GM18858 (cell line): ENCODE data around the gene EIF1B.
"Not testable (repeated sequence)": the region's sequence is repeated elsewhere in the genome, so short reads cannot be mapped to it uniquely, and the experiment has no call there.

Experiments
- ATAC-seq: cut with Tn5 transposase; IDR thresholded peaks from one replicate; pipeline ENCODE4 v1.9.1; 2021; ENCODE audit not compliant: unreplicated experiment

EIF1B gene

DNA sequence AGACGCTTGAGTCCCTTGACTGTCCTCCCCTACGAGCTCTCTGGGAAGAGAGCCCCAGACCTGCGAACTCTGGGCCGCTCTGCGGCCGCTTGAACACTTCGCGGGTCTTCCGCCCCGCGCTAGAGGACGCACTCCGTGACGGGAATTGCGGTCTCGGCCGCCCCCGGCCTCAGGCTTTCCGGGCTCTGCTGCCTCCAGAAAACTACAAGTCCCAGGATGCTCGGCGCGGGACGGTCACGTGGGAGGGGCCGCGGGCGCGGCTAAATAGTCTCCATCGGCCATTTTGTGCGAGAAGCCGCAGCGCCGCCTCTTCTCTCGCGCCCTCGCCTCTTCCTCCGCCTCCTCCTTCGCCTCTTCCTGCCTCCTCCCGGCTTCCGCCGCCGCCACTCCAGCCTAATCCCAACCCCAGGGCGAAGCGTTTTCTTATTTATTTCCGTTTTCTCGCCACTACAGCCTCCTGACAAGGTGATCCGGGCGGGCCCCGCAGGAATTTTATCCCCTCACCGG lies at the start of gene EIF1B:
EIF1B (plus strand) TSS at position 290 of the 507 bp plus-strand sequence. CDS start 235 bp downstream, outside the sequence.
- peak; percentile 96 for ATAC-seq

DNA sequence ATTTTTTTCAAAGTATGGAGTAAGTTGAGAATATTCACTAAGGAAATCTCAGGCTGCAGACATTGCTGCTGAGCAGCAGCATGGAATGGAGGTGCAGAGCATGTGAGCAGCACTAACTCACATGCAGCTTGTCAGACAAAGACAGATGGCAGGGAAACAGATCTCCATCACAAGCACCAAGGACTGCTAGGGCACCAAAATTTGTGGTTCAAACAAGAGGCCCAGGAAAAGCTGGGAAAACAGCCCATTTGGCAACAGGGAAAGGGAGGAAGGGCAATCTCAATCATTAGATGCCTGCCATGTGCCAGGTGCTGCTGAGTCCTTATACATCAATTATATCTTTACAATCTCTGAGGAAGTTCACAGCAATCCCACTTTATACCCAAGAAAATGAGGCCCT lies 47.2 kb upstream of the EIF1B start:
- no peak for ATAC-seq

DNA sequence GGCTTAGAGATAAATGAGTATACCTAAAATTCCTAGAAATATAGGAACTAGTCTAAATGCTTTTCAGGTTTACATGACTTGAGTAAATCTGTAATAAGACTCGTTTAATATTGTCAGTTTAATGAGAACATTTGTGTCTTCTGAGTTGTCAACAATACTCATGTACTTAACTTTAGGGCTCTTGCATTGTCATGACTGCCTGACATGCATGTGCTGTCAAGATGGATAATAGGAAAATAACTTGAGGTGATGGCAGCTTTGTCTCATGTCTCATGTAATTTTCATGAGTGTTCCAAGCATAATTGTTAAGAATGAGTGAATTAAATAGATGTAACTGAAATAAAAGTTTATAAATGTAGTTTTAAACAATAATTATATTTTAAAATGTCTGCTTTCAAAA lies 45.1 kb upstream of the EIF1B start:
- no peak for ATAC-seq

DNA sequence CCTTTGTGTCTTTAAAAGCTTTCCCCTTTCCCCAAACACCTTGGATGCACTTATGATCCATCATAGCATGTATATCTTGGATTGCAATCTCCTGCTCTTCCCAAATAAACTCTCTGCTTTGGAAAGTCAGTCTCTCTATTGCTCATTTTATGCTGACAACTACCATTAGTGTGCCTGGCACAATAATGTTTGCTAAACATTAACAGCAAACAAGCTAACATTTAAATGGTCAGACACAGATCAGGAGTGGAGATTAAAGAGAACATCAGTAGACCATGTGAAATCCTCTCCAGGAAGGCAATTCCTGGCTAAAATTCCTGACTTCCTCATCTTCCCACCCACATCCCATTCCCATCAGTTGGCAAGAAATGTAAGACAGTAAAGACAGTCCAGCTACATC lies 44.3 kb upstream of the EIF1B start:
- no peak for ATAC-seq

DNA sequence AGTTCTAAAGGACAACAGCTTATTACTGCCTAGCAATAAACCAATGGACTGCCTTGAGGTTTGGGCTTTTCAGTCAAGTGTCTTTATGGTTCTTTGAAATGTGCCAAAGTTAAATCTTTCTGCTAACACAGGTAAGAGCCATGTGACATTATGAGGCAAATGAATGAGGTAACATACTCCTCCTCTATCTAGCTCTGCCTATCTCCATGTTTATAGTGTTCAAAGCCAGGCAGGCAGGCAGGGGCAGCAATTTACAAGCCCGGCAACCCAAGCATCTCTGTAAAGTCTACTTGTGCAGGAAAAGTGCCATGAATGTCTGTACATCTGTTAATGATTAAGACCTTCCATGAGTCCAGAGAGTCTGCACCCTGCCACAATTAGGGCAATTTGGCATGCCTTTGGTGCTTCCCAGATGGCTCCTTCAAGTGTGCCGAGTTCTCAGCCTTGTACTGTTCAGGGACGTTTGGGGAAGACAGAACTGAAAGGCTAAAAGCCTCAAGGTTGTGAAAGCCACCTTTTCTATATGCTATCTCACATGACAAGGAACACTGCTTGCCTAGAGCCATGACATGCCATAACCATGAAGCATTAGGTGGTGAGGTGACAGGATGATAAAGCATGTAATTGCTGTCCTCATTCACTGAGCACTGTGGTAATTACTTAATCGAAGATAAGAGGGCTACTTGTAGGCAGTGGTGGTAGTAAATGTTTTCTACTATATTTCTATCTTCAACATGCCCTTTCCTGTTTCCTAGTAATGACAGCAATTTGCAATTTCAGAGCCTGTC lies 41.4 kb upstream of the EIF1B start:
- no peak for ATAC-seq

DNA sequence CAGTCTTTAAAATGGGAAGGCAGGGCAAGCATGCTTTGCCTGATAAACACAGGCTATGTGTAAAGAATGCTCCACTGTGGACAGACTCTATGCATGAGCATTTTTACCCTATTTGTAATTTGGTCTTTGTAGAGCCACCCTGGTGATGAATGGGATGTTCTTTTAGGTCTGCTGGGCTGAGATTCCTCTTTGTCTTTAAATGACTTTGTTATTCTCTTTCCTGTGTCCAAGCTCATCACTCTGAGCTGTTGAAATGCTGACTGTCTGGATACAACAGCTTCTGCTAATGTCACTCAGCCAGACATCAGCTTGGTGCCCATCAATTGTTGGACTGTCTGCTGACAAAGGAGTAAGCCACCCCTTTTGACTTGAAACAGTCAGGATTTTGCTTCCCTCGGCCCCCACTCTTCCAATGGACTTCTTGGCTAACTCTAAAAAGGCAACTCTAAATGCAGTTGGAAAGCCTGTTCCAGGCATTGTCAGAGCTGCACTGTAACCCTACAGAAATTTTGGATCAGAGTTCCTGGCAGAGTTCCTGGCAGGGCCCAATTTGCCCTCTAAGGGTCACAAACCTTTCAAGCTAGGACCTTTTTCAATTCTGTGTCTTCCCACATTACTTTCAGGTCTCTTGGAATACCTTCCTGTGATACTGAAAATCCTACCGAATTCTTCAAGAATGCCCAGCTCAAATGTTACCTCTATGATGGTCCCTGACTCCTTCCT lies 40.5 kb upstream of the EIF1B start:
- no peak for ATAC-seq

DNA sequence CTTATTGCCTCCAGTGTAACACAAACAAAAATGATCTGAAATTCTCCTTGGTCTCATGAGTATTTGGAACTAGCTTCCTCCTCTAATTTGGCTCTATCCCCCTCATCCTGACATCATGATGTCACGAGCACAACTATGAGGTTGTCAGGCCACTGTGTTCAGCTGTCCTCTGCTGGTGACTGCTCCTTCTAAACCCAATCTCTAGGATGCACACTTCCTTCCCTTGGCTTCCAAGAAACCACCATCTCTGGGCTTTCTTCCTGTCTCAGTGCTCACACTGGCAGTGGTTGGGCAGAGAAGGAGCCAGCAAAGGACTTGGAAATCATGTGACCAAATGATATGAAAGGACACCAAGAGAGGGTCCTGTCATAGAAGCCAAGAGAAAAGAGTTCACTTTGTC lies 30.7 kb upstream of the EIF1B start:
- no peak for ATAC-seq

DNA sequence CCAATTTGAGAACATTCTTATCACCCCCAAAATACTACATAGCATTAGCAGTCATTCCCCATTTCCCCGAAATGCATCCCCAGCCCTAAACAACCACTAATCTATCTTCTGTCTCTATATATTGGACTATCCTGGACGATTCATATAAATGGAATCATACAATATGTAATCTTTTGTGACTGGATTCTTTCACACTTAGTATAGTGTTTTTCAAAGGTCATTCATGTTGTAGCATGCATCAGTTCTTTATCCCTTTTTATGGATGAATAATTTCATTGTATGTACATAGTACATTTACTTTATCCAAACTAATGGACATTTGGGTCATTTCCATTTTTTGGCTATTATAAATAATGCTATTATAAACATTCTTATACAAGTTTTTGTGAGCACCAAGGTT lies 27.5 kb upstream of the EIF1B start:
- ATAC-seq = no peak

DNA sequence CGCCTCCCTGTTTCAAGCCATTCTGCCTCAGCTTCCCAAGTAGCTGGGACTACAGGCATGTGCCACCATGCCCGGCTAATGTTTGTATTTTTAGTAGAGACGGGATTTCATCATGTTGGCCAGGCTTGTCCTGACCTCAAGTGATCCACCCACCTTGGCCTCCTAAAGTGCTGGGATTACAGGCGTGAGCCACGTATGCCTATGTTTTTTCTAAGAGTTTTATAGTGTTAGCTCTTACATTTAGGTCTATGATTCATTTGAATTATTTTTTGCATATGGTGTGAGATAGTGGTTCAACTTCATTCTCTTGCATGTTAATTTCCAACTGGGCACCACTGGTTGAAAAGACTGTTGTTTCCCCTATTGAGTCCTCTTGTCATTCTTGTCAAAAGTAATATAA lies 26.4 kb upstream of the EIF1B start:
- ATAC-seq = not testable (repeated sequence)

DNA sequence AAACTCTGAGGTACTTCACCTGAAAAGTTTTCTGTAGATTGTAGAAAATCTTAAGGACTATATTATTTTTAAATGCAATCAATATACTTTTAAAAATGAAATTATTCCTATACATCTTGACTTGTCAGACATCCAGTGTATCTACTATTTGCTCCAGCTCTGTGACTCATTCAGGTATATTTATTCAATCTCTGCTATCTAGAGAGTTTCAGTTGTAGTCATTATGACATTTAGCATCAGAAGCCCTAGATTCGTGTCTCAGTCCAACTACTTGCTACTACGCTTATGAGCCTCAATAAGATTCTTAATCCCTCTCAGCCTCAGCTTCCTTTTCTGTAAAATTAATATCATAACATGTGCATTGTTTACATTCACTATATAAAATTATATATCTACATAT lies 22.3 kb upstream of the EIF1B start:
- no peak for ATAC-seq

DNA sequence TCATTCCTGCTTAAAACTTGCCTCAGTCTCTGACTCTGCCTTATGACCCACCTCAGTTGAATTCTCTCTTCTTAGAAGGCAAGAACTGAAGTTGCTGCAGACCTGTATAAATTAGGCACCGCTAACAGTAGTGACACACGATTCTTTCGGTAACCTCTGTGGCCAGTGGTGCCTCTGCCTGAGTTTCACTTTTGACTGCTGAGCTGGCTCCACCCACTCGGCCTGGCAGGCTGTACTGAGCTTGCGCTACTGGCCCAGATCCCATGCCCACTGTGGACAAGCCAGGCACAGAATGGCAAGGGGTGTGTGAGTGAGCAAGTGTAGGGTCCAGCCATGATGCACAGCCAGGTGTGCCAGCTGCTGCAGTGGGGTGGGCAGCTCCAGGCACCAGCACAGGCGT lies 19.1 kb upstream of the EIF1B start:
- no peak for ATAC-seq

DNA sequence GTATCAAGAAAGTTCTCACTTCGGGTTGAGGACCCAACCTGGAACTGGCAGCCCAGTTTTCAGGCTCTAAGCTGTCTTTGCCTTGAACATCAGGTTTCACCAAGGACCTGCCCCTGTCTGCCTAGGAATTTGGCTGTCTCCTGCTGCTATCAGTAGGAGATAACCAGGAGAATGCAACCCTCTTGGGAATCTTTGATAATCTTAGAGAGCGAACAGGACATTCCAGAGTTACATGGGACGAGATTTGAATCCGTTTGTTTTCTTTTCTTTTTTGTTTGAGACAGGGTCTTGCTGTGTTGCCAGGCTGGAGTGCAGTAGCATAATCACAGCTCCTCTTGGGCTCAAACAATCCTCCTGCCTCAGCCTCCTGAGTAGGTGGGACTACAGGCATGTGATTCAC lies 18.0 kb upstream of the EIF1B start:
- no peak for ATAC-seq

DNA sequence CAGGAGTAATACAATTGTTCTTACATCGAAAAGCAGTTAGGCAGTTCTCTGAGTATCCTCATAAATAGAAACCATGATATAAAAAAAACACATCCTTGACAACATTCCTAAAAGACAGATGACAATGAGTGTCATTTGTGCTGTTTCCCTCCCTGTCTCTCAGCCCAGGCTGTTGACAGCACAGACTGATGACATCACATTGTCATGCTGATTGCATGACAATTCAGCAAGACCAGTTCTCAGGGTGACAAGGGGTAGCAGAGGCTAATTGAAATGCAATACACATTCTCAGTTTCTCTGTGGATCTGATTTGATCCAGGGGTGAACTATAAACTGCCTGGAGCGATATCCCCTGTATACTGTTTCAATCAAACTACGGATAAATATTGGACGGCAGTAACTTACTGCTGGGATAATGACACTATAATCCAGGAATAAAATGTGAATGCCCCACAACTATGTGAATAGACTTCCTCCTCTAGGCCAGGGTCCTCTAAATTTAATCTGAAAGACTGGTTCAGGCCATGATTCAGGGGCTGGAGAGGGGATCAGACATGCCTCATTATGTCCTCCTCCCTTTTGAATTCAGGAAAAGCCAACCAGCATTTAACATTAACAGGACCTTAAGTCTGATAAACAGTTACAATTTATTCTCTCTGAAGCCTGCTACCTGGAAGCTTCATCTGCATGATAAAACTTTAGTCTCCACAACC lies 16.7 kb upstream of the EIF1B start:
- ATAC-seq = no peak

DNA sequence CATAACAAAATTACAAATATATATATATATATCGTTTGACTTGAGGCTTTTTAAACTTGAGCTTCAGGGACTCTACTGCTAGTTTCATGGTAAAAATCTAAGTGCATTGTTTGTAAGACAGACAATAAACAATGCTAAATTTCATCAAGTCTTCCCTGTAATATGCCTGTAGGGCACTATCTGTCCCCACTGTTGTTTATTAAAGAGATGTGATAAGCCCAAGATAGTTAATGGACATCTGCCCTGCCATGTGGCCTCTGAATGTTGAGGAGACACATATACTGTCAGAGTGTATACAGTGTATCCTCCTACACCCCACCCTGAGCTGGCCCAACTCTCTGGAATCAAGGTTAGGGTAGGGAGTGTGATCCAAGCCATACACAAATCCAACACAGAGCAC lies 15.1 kb upstream of the EIF1B start:
- no peak for ATAC-seq

DNA sequence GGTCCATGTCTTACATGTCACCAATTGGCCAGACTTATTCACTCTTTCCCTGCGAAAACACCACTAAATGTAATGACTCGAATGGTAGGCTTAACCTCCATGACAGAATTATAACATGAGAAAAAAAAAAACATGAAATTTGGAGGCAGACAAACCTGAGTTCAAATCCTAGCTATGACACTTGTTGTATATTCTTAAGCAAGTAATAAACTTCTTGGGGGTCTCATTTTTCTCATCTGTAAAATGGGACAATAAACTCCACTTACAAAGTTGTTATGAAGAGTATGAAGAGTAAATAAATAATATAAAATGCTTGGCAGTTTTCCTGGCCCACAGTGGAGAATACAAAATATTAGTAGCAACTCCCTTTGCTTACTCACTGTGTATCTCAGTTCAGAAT lies 11.4 kb upstream of the EIF1B start:
- ATAC-seq = no peak

DNA sequence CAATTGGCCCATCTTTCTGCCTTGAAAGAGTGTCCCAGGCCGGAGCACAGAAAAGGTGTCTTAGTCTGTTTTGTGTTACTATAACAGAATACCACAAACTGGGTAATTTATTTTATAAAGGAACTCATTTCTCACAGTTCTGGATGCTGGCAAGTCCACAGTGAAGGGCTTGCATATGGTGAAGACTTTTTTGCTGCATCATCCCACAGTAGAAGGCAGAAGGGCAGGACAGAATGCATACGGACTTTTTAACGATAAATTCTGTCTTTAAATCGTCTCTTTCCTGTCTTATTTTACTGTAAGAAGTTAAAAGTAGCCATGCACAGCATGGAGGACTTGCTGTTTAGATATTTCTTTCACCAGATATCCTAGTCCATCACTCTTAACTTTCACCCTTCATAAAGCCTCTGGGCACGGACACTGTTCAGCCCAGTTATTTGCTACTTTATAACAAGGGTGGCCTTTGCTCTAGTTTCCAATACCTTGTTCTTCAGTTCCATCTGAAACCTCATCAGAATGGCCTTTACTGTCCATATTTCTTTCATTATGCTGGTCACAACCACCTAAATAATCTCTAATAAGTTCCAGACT lies 10.3 kb upstream of the EIF1B start:
- no peak for ATAC-seq

DNA sequence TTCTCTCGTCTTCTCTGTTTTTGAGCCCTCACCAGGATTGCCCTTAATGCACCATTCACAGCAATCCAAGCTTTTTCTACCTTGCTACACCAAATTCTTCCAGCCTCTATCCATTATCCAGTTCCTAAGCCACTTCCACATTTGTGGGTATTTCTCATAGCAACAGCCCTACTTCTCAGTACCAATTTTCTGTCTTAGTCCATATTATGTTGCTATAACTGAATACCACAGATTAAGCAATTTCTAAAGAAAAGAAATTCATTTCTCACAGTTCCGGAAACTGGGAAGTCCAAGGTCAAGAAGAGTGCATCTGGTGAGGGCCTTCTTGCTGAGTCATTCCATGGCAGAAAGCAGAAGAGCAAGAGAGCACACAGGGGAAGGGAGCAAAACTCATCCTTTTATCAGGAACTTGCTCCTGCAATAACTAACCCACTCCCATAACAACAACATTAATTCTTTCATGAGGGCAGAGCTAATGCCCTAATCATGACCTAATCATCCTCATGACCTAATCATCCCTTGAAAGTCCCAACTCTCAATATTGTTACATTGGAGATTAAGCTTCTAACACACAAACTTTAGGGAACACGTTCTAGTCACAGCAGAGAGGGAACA lies 9.7 kb upstream of the EIF1B start:
- no peak for ATAC-seq

DNA sequence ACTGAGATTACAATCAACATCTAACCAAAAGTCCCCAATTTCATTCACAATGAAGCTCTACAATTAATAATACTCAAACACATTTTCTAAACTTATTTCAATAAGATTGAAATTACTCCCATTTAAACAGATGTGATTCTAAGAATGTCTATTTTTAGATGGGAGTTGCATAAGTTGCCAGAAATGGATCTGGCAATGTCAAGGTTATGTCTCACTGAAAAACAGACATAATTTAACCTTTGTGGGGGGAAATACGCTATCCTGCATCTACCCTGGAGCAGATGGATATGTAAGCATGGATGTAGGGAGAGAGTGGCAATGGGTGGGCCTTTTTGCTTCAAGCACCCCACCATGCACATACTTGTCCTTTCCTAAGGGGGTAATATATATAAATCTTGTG lies 6.7 kb upstream of the EIF1B start:
- ATAC-seq = no peak

DNA sequence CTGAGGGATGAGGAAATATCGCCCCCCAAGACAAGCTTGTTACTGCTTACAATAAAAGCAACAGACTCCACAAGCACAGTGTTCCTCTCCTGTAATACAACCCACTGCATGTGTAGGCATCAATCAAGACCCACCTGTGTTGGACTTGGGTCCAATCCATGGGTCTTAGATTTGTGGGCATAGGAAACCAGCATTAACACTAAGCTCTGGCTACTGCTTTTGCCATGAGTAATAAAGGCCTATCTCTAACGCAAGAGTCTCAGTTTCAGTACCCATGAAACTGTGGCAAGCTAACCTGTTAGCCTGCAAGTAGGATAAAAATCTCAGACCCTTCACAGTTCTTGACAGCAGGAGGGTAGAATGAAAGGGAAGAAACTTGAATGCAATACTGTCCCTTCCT lies 5.2 kb upstream of the EIF1B start:
- ATAC-seq = no peak

DNA sequence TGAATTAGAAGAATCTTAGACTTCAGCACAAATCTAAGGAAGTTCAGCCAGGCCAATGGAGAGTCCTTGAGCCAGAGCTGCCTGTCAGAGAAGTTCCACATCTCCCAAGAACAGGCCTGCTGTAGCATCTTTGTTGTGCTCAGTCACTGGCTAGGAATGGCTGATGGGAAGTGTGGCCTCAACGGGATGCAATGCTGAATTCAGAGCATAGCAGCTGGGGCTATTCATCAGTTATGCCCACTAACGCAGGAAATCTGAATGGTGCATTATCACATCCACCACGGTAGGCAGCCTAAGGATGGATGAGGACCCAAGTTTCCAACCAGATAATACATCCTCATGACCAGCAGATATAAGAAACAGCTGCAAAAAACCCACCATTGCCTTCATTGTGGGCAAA lies 3.2 kb upstream of the EIF1B start:
- ATAC-seq = no peak

DNA sequence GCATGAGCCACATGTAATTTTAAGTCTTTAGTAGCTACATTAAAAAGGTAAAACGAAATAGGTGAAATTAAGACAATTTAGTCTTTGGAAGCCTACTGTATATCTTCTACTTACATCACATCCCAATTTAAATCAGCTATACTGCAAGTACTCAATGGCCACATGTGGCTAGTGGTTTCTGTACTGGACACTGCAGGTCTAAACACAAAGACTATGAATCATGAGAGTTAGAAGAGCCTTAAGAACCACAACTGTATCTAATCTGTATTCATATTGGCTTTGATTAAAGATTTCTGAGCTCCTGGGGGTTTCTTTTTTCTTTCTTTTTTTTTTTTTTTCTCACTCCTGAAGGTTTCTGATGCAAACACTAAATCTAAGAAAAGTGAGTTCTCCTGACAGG lies 2.3 kb upstream of the EIF1B start:
- no peak for ATAC-seq
